B cell (primary cell): ENCODE measurements around the gene FBLN2.

ENCODE experiments used
- CTCF ChIP-seq: fragments of 200-600 bp; IDR thresholded peaks from one replicate; pipeline ENCODE4 v1.8.0; 2022; ENCODE audit warnings: antibody characterized with exemption, mild to moderate bottlenecking
- EZH2 ChIP-seq: IDR thresholded peaks from 2 replicates; pipeline ENCODE4 v1.6.1; 2012; ENCODE audit warnings: borderline replicate concordance, low read depth, mild to moderate bottlenecking, moderate library complexity, low read length; ENCODE audit not compliant: insufficient read depth, poor library complexity, severe bottlenecking

DNA sequence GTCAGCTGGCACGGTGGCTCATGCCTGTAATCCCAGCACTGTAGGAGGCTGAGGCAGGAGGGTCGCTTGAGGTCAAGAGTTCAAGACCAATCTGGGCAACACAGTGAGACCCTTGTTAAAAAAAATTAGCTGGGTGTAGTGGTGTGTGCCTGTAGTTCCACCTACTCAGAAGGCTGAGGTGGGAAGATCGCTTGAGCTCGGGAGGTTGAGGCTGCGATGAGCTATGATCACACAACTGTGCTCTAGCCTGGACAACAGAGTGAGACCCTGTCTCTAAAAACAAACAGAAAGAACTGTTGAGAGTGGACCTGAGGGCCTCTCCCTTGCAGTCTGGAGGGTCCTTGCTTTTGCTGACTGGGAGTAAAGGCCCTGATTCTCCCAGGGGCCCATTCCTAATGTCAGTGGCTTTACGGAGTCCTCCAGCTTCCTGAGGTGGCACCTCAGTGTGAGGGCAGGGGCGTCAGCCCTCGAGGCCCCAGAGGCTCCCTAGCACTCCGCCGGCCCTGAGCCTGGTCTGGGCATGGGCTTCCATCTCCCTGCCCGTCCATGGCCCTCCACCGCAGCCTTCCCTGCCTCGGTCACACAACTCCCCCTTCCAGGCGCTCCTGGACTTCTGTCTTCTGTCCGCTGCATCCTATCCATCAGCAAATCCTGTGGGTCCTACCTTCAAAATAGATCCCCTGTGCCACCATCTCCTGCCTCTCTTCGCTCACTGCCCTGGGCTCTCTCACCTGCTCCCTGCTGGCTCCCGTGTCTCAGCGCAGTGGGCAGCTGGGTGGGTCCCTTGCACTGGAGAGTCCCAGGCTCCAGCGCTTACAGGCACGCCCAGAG, 19.0 kb downstream of the FBLN2 start:
- TF ChIP-seq CTCF (no peak), EZH2 (no peak)
